ENCODE results near the gene CCDC24.

Gene CCDC24

GRCh38 chr1:44030605-44031251 lies 39.3 kb downstream of the CCDC24 start:
- H3K9ac ChIP-seq (ENCODE audit: low read depth, low read length, poor library complexity) = peak overlapping the region; percentile 95
- H2BK120ac ChIP-seq (ENCODE audit: low read depth, low read length) = peak overlapping the region; percentile 77
- H3K27ac ChIP-seq (replicated peaks; ENCODE audit: low read length) = peak overlapping the region; percentile 76
- peak overlapping the region; percentile 92 for H2BK15ac ChIP-seq (ENCODE audit: low read length)
- peak overlapping the region; percentile 68 for H3K4me2 ChIP-seq (ENCODE audit: insufficient read depth, low read length, poor library complexity, severe bottlenecking)
- H3K4ac ChIP-seq (ENCODE audit: low read length) = no peak overlapping the region
- peaks cover 19 to 20% of the 10 kb centered on the region in 2 donors for H3K4me1 ChIP-seq (ENCODE audit: control insufficient read depth in 2 of 2, insufficient read depth in 1 of 2, low read depth in 1 of 2, low read length in 2 of 2)
- peak overlapping the region; percentile 99 for H2BK5ac ChIP-seq (ENCODE audit: low read length)
- H3K14ac ChIP-seq (ENCODE audit: low read length) = peak overlapping the region; percentile 90
- no peak overlapping the region for H4K91ac ChIP-seq (ENCODE audit: low read depth, low read length, poor library complexity)
- H2AK5ac ChIP-seq (ENCODE audit: low read depth, low read length) = peak overlapping the region; percentile 92
- H2AFZ ChIP-seq (ENCODE audit: low read length) = peak overlapping the region; percentile 83
- H4K8ac ChIP-seq (ENCODE audit: low read depth, low read length) = no peak overlapping the region
- H3K9me3 ChIP-seq (replicated peaks in 1 of 2; ENCODE audit: control insufficient read depth in 2 of 2, insufficient read depth in 1 of 2, low read depth in 1 of 2, low read length in 2 of 2) = no peaks in the 10 kb centered on the region
- peak overlapping the region; percentile 95 for H3K23ac ChIP-seq (ENCODE audit: low read depth, low read length, poor library complexity)
- H2BK12ac ChIP-seq (ENCODE audit: low read length) = no peak overlapping the region
- H3K18ac ChIP-seq (ENCODE audit: low read length) = peak overlapping the region; percentile 99
- H3K27me3 ChIP-seq (ENCODE audit: control insufficient read depth in 3 of 3, insufficient read depth in 3 of 3, low read depth in 1 of 3, low read length in 3 of 3) = peaks cover 0 to 25% (median 0%) of the 10 kb centered on the region in 3 experiments
- no peaks in the 10 kb centered on the region for H3K79me1 ChIP-seq (ENCODE audit: low read depth, low read length)
- H3K4me3 ChIP-seq (ENCODE audit: low read length in 2 of 2) = peak overlapping the region; percentile 48 to 98
- peak; percentile 73 for DNase-seq (ENCODE audit: low spot score)
- peaks cover 0 to 3% of the 10 kb centered on the region in 2 donors for H3K36me3 ChIP-seq (replicated peaks in 1 of 2; ENCODE audit: control insufficient read depth in 2 of 2, insufficient read depth in 2 of 2, low read length in 2 of 2)
- no CpG with 5 or more reads among the region's 66 CpGs for WGBS, 2 donors (ENCODE audit: extremely low coverage in 2 of 2, insufficient read length in 2 of 2, insufficient replicate concordance in 1 of 2)

GRCh38 chr1:44031252-44032169 lies 40.1 kb downstream of the CCDC24 start, which contains the start of gene SLC6A9:
TSS of gene SLC6A9 (minus strand) at chr1:44031462. CDS start at chr1:44024277, 7,185 bp downstream.
- Histone ChIP-seq H2BK12ac (ENCODE audit: low read length) (peak within 1 kb of the TSS; percentile 31), H3K4ac (ENCODE audit: low read length) (no peak within 1 kb of the TSS), H4K91ac (ENCODE audit: low read depth, low read length, poor library complexity) (no peak within 1 kb of the TSS), H3K79me1 (ENCODE audit: low read depth, low read length) (no peaks in the 10 kb centered on the region), H3K4me1 (ENCODE audit: control insufficient read depth in 2 of 2, insufficient read depth in 1 of 2, low read depth in 1 of 2, low read length in 2 of 2) (peaks cover 20% of the 10 kb centered on the region in 2 donors), H3K18ac (ENCODE audit: low read length) (peak within 1 kb of the TSS; percentile 99), H3K27ac (replicated peaks; ENCODE audit: low read length) (peak within 1 kb of the TSS; percentile 76), H2BK120ac (ENCODE audit: low read depth, low read length) (peak within 1 kb of the TSS; percentile 77), H3K36me3 (replicated peaks in 1 of 2; ENCODE audit: control insufficient read depth in 2 of 2, insufficient read depth in 2 of 2, low read length in 2 of 2) (peaks cover 0 to 3% of the 10 kb centered on the region in 2 donors), H3K4me2 (ENCODE audit: insufficient read depth, low read length, poor library complexity, severe bottlenecking) (peak within 1 kb of the TSS; percentile 68), H4K8ac (ENCODE audit: low read depth, low read length) (no peak within 1 kb of the TSS), H3K14ac (ENCODE audit: low read length) (peak within 1 kb of the TSS; percentile 90), H3K23ac (ENCODE audit: low read depth, low read length, poor library complexity) (peak within 1 kb of the TSS; percentile 95), H2AFZ (ENCODE audit: low read length) (peak within 1 kb of the TSS; percentile 83), H2BK15ac (ENCODE audit: low read length) (peak within 1 kb of the TSS; percentile 92), H3K27me3 (ENCODE audit: control insufficient read depth in 3 of 3, insufficient read depth in 3 of 3, low read depth in 1 of 3, low read length in 3 of 3) (peaks cover 0 to 25% (median 0%) of the 10 kb centered on the region in 3 experiments), H2AK5ac (ENCODE audit: low read depth, low read length) (peak within 1 kb of the TSS; percentile 92), H3K4me3 (ENCODE audit: low read length in 2 of 2) (peak within 1 kb of the TSS; percentile 48 to 98), H3K9ac (ENCODE audit: low read depth, low read length, poor library complexity) (peak within 1 kb of the TSS; percentile 95), H2BK5ac (ENCODE audit: low read length) (peak within 1 kb of the TSS; percentile 99), H3K9me3 (replicated peaks in 1 of 2; ENCODE audit: control insufficient read depth in 2 of 2, insufficient read depth in 1 of 2, low read depth in 1 of 2, low read length in 2 of 2) (no peaks in the 10 kb centered on the region)
- WGBS, 2 donors (ENCODE audit: extremely low coverage in 2 of 2, insufficient read length in 2 of 2, insufficient replicate concordance in 1 of 2) = no CpG with 5 or more reads among the region's 40 CpGs
- peak; percentile 66 for DNase-seq (ENCODE audit: low spot score)

- Histone ChIP-seq H3K4me3 (ENCODE audit: low read length in 2 of 2) (peak overlapping the region in 1 of 2 donors; percentile 48), H3K9ac (ENCODE audit: low read depth, low read length, poor library complexity) (no peak overlapping the region), H3K27me3 (ENCODE audit: control insufficient read depth in 3 of 3, insufficient read depth in 3 of 3, low read depth in 1 of 3, low read length in 3 of 3) (peaks cover 0 to 25% (median 0%) of the 10 kb centered on the region in 3 experiments), H3K4me1 (ENCODE audit: control insufficient read depth in 2 of 2, insufficient read depth in 1 of 2, low read depth in 1 of 2, low read length in 2 of 2) (peaks cover 20% of the 10 kb centered on the region in 2 donors), H4K91ac (ENCODE audit: low read depth, low read length, poor library complexity) (no peak overlapping the region), H4K8ac (ENCODE audit: low read depth, low read length) (no peak overlapping the region), H3K4ac (ENCODE audit: low read length) (no peak overlapping the region), H3K4me2 (ENCODE audit: insufficient read depth, low read length, poor library complexity, severe bottlenecking) (peak overlapping the region; percentile 68), H2BK15ac (ENCODE audit: low read length) (no peak overlapping the region), H3K9me3 (replicated peaks in 1 of 2; ENCODE audit: control insufficient read depth in 2 of 2, insufficient read depth in 1 of 2, low read depth in 1 of 2, low read length in 2 of 2) (peaks cover 0 to 1% of the 10 kb centered on the region in 2 donors), H3K18ac (ENCODE audit: low read length) (peak overlapping the region; percentile 3), H3K36me3 (replicated peaks in 1 of 2; ENCODE audit: control insufficient read depth in 2 of 2, insufficient read depth in 2 of 2, low read length in 2 of 2) (no peaks in the 10 kb centered on the region), H3K23ac (ENCODE audit: low read depth, low read length, poor library complexity) (no peak overlapping the region), H2AFZ (ENCODE audit: low read length) (peak overlapping the region; percentile 83), H2AK5ac (ENCODE audit: low read depth, low read length) (no peak overlapping the region), H3K14ac (ENCODE audit: low read length) (no peak overlapping the region), H2BK12ac (ENCODE audit: low read length) (no peak overlapping the region), H3K27ac (replicated peaks; ENCODE audit: low read length) (peak overlapping the region; percentile 76), H3K79me1 (ENCODE audit: low read depth, low read length) (peaks cover 2% of the 10 kb centered on the region), H2BK120ac (ENCODE audit: low read depth, low read length) (no peak overlapping the region), H2BK5ac (ENCODE audit: low read length) (no peak overlapping the region)
- no peak for DNase-seq (ENCODE audit: low spot score)
- no CpG with 5 or more reads among the region's 6 CpGs for WGBS, 2 donors (ENCODE audit: extremely low coverage in 2 of 2, insufficient read length in 2 of 2, insufficient replicate concordance in 1 of 2)
Observed at GRCh38 chr1:44032170-44032790, 40.9 kb downstream of the CCDC24 start.

All from neuronal stem cell (in vitro differentiated cells).